ENCODE results near the gene IFT122. TPM values are rescaled to one million over a fixed set of nuclear protein-coding genes. Genes with fewer than 3 reads are reported as not detected.

The IFT122 gene
- total RNA-seq, 1 donor from 2014 or later, result 9.1 TPM

DNA sequence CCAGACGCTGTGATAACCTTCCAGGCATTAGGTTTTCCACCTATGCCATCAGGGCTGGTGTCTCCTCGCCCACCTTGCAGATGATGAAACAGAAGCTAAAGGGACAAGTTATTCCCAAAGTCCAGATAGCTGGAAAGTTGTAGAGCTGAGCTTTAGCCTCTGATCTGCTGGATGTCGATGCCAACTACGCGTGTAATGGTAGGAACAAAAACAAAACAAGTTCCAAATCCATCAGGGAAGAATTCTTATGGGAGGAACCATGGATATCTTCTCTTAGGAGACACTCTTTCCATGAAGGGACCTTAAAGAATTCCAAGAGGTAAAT, 60.3 kb downstream of the IFT122 start:
- H3K4me3 ChIP-seq (ENCODE audit: low read depth, low read length), result no peak overlapping the region
- no peak for DNase-seq (ENCODE audit: low read depth)
- H3K27me3 ChIP-seq (ENCODE audit: control insufficient read depth, insufficient read depth, low read length), result no peaks in the 10 kb centered on the region
- TF ChIP-seq, protein P1, sequence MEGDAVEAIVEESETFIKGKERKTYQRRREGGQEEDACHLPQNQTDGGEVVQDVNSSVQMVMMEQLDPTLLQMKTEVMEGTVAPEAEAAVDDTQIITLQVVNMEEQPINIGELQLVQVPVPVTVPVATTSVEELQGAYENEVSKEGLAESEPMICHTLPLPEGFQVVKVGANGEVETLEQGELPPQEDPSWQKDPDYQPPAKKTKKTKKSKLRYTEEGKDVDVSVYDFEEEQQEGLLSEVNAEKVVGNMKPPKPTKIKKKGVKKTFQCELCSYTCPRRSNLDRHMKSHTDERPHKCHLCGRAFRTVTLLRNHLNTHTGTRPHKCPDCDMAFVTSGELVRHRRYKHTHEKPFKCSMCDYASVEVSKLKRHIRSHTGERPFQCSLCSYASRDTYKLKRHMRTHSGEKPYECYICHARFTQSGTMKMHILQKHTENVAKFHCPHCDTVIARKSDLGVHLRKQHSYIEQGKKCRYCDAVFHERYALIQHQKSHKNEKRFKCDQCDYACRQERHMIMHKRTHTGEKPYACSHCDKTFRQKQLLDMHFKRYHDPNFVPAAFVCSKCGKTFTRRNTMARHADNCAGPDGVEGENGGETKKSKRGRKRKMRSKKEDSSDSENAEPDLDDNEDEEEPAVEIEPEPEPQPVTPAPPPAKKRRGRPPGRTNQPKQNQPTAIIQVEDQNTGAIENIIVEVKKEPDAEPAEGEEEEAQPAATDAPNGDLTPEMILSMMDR (IDR thresholded peaks at IDR 0.05; ENCODE audit: insufficient read depth, low read length, poor library complexity, severe bottlenecking), result no peak
- no peaks in the 10 kb centered on the region for H3K36me3 ChIP-seq (ENCODE audit: control insufficient read depth, insufficient read depth, low read length)

DNA sequence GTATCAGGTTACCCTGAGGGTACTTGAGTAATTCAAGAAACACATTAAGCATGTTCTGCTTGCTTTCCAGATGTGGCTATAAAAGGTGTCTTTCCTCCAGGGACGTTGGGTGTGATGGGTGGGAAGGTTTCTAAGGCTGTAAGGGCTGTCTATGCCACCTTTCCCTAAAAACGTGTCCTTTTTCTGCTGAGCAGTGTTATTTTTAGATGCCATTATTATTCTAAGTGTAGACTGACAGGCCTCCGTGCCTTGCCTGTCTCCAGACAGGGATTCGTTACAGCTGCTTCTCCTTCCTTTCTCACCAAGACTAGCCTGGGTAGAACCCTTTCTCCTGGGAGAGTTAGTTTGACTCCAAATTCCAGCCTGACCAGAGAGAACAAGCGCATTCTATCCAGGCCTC, 61.6 kb downstream of the IFT122 start:
- Histone ChIP-seq H3K27me3 (ENCODE audit: control insufficient read depth, insufficient read depth, low read length) (no peaks in the 10 kb centered on the region), H3K36me3 (ENCODE audit: control insufficient read depth, insufficient read depth, low read length) (no peaks in the 10 kb centered on the region), H3K4me3 (ENCODE audit: low read depth, low read length) (no peak overlapping the region)
- DNase-seq (ENCODE audit: low read depth), result no peak
- TF ChIP-seq, protein P1 (IDR thresholded peaks at IDR 0.05; ENCODE audit: insufficient read depth, low read length, poor library complexity, severe bottlenecking), result no peak

DNA sequence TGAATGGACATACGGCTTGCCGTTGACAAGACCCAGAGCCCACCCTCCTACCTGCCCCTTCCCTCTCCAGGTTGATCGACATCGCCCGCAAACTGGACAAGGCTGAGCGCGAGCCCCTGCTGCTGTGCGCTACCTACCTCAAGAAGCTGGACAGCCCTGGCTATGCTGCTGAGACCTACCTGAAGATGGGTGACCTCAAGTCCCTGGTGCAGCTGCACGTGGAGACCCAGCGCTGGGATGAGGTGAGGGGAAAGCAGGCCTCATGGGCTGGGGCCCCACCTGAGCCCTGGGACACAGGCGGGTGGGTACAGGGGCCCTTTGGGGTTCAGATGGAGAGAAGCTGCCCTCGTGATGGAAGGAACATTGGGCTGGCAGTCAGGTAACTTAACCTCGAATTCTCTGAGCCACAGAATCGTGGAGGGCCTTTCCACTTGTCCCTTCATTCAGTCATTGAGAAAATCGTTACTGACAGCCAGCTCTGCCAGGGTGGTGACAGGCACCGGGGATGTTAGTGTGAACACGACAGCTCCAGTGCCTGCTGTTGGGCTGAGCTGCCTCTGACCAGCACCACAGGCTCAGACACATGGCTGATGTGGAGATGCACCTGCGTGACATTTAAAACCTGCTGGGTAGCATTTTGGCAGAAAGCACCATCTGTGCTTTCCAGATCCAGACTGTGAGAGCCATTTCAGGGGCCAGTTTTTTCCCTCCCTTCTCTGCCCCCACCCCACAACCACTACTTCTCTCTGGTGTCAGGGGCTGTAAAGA, 62.8 kb downstream of the IFT122 start:
- Histone ChIP-seq H3K4me3 (ENCODE audit: low read depth, low read length) (no peak overlapping the region), H3K27me3 (ENCODE audit: control insufficient read depth, insufficient read depth, low read length) (no peaks in the 10 kb centered on the region), H3K36me3 (ENCODE audit: control insufficient read depth, insufficient read depth, low read length) (no peaks in the 10 kb centered on the region)
- TF ChIP-seq, protein P1 (IDR thresholded peaks at IDR 0.05; ENCODE audit: insufficient read depth, low read length, poor library complexity, severe bottlenecking), result no peak
- DNase-seq (ENCODE audit: low read depth), result no peak

DNA sequence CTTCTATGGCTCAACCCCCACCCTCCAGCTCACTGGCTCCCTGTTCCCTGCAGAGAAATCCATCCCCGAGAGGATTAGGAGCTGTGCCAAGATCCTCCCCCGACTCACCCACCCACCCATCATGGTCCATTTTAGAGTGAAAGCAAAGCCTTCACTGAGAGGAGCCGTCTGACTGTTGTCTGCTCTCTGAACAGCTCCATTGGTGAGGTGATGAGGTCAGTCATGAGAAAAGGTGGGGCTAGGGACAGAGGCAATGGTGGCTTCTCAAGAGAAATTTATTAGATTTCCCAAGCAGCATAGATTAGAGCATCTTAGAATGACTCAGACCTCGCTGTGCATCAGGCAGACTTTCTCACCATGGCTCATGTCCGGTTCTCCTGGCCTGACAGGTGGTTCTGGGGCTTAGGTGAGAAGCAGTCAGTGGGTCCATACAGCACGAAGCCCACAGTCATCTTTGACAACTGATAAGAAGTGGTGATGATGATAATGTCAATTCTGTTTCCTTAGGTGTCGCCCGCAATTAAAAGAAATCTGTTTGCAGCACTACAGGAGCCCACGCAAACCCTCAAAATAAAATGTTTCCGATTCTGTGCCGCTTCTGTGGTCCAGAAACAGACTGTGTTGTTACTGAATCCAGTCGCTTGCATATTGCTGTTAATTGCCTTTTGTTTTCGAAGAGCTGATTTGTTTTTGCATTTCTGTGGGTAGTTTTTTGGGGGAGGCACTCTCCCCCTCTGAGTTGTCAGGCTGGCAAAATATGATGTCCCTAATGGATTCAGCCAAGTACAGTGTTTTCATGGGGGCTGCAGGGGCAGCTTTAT, 63.7 kb downstream of the IFT122 start:
- TF ChIP-seq, protein P1 (IDR thresholded peaks at IDR 0.05; ENCODE audit: insufficient read depth, low read length, poor library complexity, severe bottlenecking), result no peak
- no peaks in the 10 kb centered on the region for H3K27me3 ChIP-seq (ENCODE audit: control insufficient read depth, insufficient read depth, low read length)
- no peaks in the 10 kb centered on the region for H3K36me3 ChIP-seq (ENCODE audit: control insufficient read depth, insufficient read depth, low read length)
- H3K4me3 ChIP-seq (ENCODE audit: low read depth, low read length), result no peak overlapping the region
- no peak for DNase-seq (ENCODE audit: low read depth)

- TF ChIP-seq, protein P1 (IDR thresholded peaks at IDR 0.05; ENCODE audit: insufficient read depth, low read length, poor library complexity, severe bottlenecking), result no peak
- no peak overlapping the region for H3K4me3 ChIP-seq (ENCODE audit: low read depth, low read length)
- DNase-seq (ENCODE audit: low read depth), result no peak
Measured at GRCh38 chr3:129504471-129505100, 64.6 kb downstream of the IFT122 start.

More at GRCh38 chr3:129504471-129505100, 64.6 kb downstream of the IFT122 start:
- H3K27me3 ChIP-seq (ENCODE audit: control insufficient read depth, insufficient read depth, low read length), result no peaks in the 10 kb centered on the region
- H3K36me3 ChIP-seq (ENCODE audit: control insufficient read depth, insufficient read depth, low read length), result no peaks in the 10 kb centered on the region
